ENCODE measurements around the gene COL18A1.

COL18A1 gene

GRCh38 chr21:45505416-45506021 is 100.6 kb downstream of the COL18A1 start:
- DNase-seq (ENCODE audit: low read depth), result no peak
- Histone ChIP-seq H3K4me1 (ENCODE audit: control insufficient read depth, insufficient read depth, low read length) (no peaks in the 10 kb centered on the region), H3K9me3 (ENCODE audit: control insufficient read depth, low read length) (no peaks in the 10 kb centered on the region), H3K9ac (ENCODE audit: low read length) (no peak overlapping the region), H3K27me3 (replicated peaks; ENCODE audit: control insufficient read depth, insufficient read depth, low read length) (no peaks in the 10 kb centered on the region), H3K4me3 (ENCODE audit: low read length) (no peak overlapping the region), H3K36me3 (ENCODE audit: control insufficient read depth, insufficient read depth, low read length, severe bottlenecking) (no peaks in the 10 kb centered on the region)

GRCh38 chr21:45506241-45506817 is 101.4 kb downstream of the COL18A1 start:
- DNase-seq (ENCODE audit: low read depth), result no peak
- H3K9ac ChIP-seq (ENCODE audit: low read length), result no peak overlapping the region
- H3K36me3 ChIP-seq (ENCODE audit: control insufficient read depth, insufficient read depth, low read length, severe bottlenecking), result peaks cover 2% of the 10 kb centered on the region
- no peaks in the 10 kb centered on the region for H3K27me3 ChIP-seq (replicated peaks; ENCODE audit: control insufficient read depth, insufficient read depth, low read length)
- H3K9me3 ChIP-seq (ENCODE audit: control insufficient read depth, low read length), result no peaks in the 10 kb centered on the region
- H3K4me3 ChIP-seq (ENCODE audit: low read length), result no peak overlapping the region
- no peaks in the 10 kb centered on the region for H3K4me1 ChIP-seq (ENCODE audit: control insufficient read depth, insufficient read depth, low read length)

- Histone ChIP-seq H3K4me1 (ENCODE audit: control insufficient read depth, insufficient read depth, low read length) (no peaks in the 10 kb centered on the region), H3K9me3 (ENCODE audit: control insufficient read depth, low read length) (no peaks in the 10 kb centered on the region), H3K27me3 (replicated peaks; ENCODE audit: control insufficient read depth, insufficient read depth, low read length) (no peaks in the 10 kb centered on the region), H3K9ac (ENCODE audit: low read length) (no peak overlapping the region), H3K4me3 (ENCODE audit: low read length) (no peak overlapping the region), H3K36me3 (ENCODE audit: control insufficient read depth, insufficient read depth, low read length, severe bottlenecking) (peaks cover 7% of the 10 kb centered on the region)
- DNase-seq (ENCODE audit: low read depth), result no peak
Observed at GRCh38 chr21:45506836-45507522, 102.0 kb downstream of the COL18A1 start.

- H3K4me1 ChIP-seq (ENCODE audit: control insufficient read depth, insufficient read depth, low read length), result no peaks in the 10 kb centered on the region
- peaks cover 11% of the 10 kb centered on the region for H3K36me3 ChIP-seq (ENCODE audit: control insufficient read depth, insufficient read depth, low read length, severe bottlenecking)
- H3K9ac ChIP-seq (ENCODE audit: low read length), result no peak overlapping the region
- H3K4me3 ChIP-seq (ENCODE audit: low read length), result no peak overlapping the region
- no peak for DNase-seq (ENCODE audit: low read depth)
- no peaks in the 10 kb centered on the region for H3K27me3 ChIP-seq (replicated peaks; ENCODE audit: control insufficient read depth, insufficient read depth, low read length)
- no peaks in the 10 kb centered on the region for H3K9me3 ChIP-seq (ENCODE audit: control insufficient read depth, low read length)
Observed at GRCh38 chr21:45507523-45507875, 102.5 kb downstream of the COL18A1 start.

- no peaks in the 10 kb centered on the region for H3K4me1 ChIP-seq (ENCODE audit: control insufficient read depth, insufficient read depth, low read length)
- H3K9me3 ChIP-seq (ENCODE audit: control insufficient read depth, low read length), result no peaks in the 10 kb centered on the region
- no peaks in the 10 kb centered on the region for H3K27me3 ChIP-seq (replicated peaks; ENCODE audit: control insufficient read depth, insufficient read depth, low read length)
- DNase-seq (ENCODE audit: low read depth), result no peak
- H3K9ac ChIP-seq (ENCODE audit: low read length), result no peak overlapping the region
- H3K4me3 ChIP-seq (ENCODE audit: low read length), result no peak overlapping the region
- peaks cover 14% of the 10 kb centered on the region for H3K36me3 ChIP-seq (ENCODE audit: control insufficient read depth, insufficient read depth, low read length, severe bottlenecking)
Observed at GRCh38 chr21:45507888-45508508, 103.0 kb downstream of the COL18A1 start.

GRCh38 chr21:45508607-45509565 is 103.9 kb downstream of the COL18A1 start:
- Histone ChIP-seq H3K9ac (ENCODE audit: low read length) (no peak overlapping the region), H3K36me3 (ENCODE audit: control insufficient read depth, insufficient read depth, low read length, severe bottlenecking) (peaks cover 17% of the 10 kb centered on the region), H3K27me3 (replicated peaks; ENCODE audit: control insufficient read depth, insufficient read depth, low read length) (no peaks in the 10 kb centered on the region), H3K4me1 (ENCODE audit: control insufficient read depth, insufficient read depth, low read length) (no peaks in the 10 kb centered on the region), H3K9me3 (ENCODE audit: control insufficient read depth, low read length) (no peaks in the 10 kb centered on the region), H3K4me3 (ENCODE audit: low read length) (no peak overlapping the region)
- no peak for DNase-seq (ENCODE audit: low read depth)

GRCh38 chr21:45509566-45510465 is 104.9 kb downstream of the COL18A1 start:
- Histone ChIP-seq H3K36me3 (ENCODE audit: control insufficient read depth, insufficient read depth, low read length, severe bottlenecking) (peaks cover 18% of the 10 kb centered on the region), H3K4me1 (ENCODE audit: control insufficient read depth, insufficient read depth, low read length) (no peaks in the 10 kb centered on the region), H3K9ac (ENCODE audit: low read length) (no peak overlapping the region), H3K4me3 (ENCODE audit: low read length) (no peak overlapping the region), H3K9me3 (ENCODE audit: control insufficient read depth, low read length) (no peaks in the 10 kb centered on the region), H3K27me3 (replicated peaks; ENCODE audit: control insufficient read depth, insufficient read depth, low read length) (no peaks in the 10 kb centered on the region)
- DNase-seq (ENCODE audit: low read depth), result no peak

GRCh38 chr21:45510466-45510955 is 105.5 kb downstream of the COL18A1 start:
- no peaks in the 10 kb centered on the region for H3K9me3 ChIP-seq (ENCODE audit: control insufficient read depth, low read length)
- peaks cover 18% of the 10 kb centered on the region for H3K36me3 ChIP-seq (ENCODE audit: control insufficient read depth, insufficient read depth, low read length, severe bottlenecking)
- no peak for DNase-seq (ENCODE audit: low read depth)
- H3K9ac ChIP-seq (ENCODE audit: low read length), result no peak overlapping the region
- H3K27me3 ChIP-seq (replicated peaks; ENCODE audit: control insufficient read depth, insufficient read depth, low read length), result no peaks in the 10 kb centered on the region
- H3K4me3 ChIP-seq (ENCODE audit: low read length), result no peak overlapping the region
- no peaks in the 10 kb centered on the region for H3K4me1 ChIP-seq (ENCODE audit: control insufficient read depth, insufficient read depth, low read length)

GRCh38 chr21:45511007-45511406 is 106.0 kb downstream of the COL18A1 start:
- Histone ChIP-seq H3K36me3 (ENCODE audit: control insufficient read depth, insufficient read depth, low read length, severe bottlenecking) (peaks cover 18% of the 10 kb centered on the region), H3K4me3 (ENCODE audit: low read length) (no peak overlapping the region), H3K4me1 (ENCODE audit: control insufficient read depth, insufficient read depth, low read length) (no peaks in the 10 kb centered on the region), H3K9me3 (ENCODE audit: control insufficient read depth, low read length) (no peaks in the 10 kb centered on the region), H3K27me3 (replicated peaks; ENCODE audit: control insufficient read depth, insufficient read depth, low read length) (no peaks in the 10 kb centered on the region), H3K9ac (ENCODE audit: low read length) (no peak overlapping the region)
- no peak for DNase-seq (ENCODE audit: low read depth)

Measured in adipocyte (in vitro differentiated cells).